CD4-positive, alpha-beta T cell (primary cell): ENCODE results near the gene MAST2. TPM values are rescaled to one million over a fixed set of nuclear protein-coding genes. Genes with fewer than 3 reads are reported as not detected.

Experiments used
- ATAC-seq: fragments of 200-7000 bp; cut with Tn5 transposase; one replicate; pipeline ENCODE4 v1.10.0; 2022; ENCODE audit warnings: mild to moderate bottlenecking; ENCODE audit not compliant: poor library complexity
- CTCF ChIA-PET: fragments of 350-600 bp; sonication (Branson Sonifier 250); formaldehyde crosslinking; loops from one replicate; lab custom pipeline; 2021; ENCODE audit warnings: antibody characterized with exemption, inconsistent platforms; lab: Charles Lee
- POLR2A ChIA-PET: fragments of 350-600 bp; sonication (Branson Sonifier 250); formaldehyde crosslinking; loops from one replicate; lab custom pipeline; 2021; ENCODE audit warnings: antibody characterized with exemption, inconsistent platforms; lab: Charles Lee
- DNase-seq, 14 experiments: peaks; one replicate each; pipeline ENCODE4 v3.0.0-alpha.2; 2013 to 2020; ENCODE audit warnings: mixed read lengths in 2 of 14
- H3K27ac ChIP-seq, 2 donors: one replicate each; pipeline versions ENCODE4 v1.5.1 to v1.7.0; 2013; ENCODE audit warnings: low read length in 2 of 2, low read depth in 1 of 2, mild to moderate bottlenecking in 1 of 2
- H3K27me3 ChIP-seq, 2 experiments: 1 replicate in 1 of 2; 2 replicates in 1 of 2; pipeline versions ENCODE4 v1.6.1 to v1.7.0; 2013; ENCODE audit warnings: low read length in 2 of 2, control low read depth in 1 of 2, mild to moderate bottlenecking in 1 of 2, moderate library complexity in 1 of 2; ENCODE audit not compliant: insufficient read depth in 2 of 2, control insufficient read depth in 1 of 2
- H3K36me3 ChIP-seq: one replicate; pipeline ENCODE4 v1.6.1; 2013; ENCODE audit warnings: low read length, control low read depth; ENCODE audit not compliant: insufficient read depth
- H3K4me1 ChIP-seq: one replicate; pipeline ENCODE4 v1.6.1; 2013; ENCODE audit warnings: low read length, control low read depth; ENCODE audit not compliant: insufficient read depth
- H3K4me3 ChIP-seq: one replicate; pipeline ENCODE4 v1.5.1; 2013; ENCODE audit warnings: mild to moderate bottlenecking, low read length, moderate library complexity
- H3K9me3 ChIP-seq, 2 experiments: 1 replicate in 1 of 2; 2 replicates in 1 of 2; pipeline versions ENCODE4 v1.6.1 to v1.7.0; 2013; ENCODE audit warnings: low read length in 2 of 2, mild to moderate bottlenecking in 2 of 2, control low read depth in 1 of 2, moderate library complexity in 1 of 2; ENCODE audit not compliant: control insufficient read depth in 1 of 2, insufficient read depth in 1 of 2
- H3K27ac Mint-ChIP-seq: one replicate; pipeline ENCODE4 v1.8.0; 2020; ENCODE audit warnings: mixed read lengths
- H3K27me3 Mint-ChIP-seq: one replicate; pipeline ENCODE4 v1.8.0; 2021; ENCODE audit warnings: mixed read lengths
- H3K36me3 Mint-ChIP-seq: one replicate; pipeline ENCODE4 v1.8.0; 2021; ENCODE audit warnings: low read depth, mixed read lengths
- H3K4me1 Mint-ChIP-seq: one replicate; pipeline ENCODE4 v1.8.0; 2021; ENCODE audit warnings: low read depth, mixed read lengths
- H3K4me3 Mint-ChIP-seq: one replicate; pipeline ENCODE4 v1.8.0; 2020; ENCODE audit warnings: mild to moderate bottlenecking, mixed read lengths
- H3K9me3 Mint-ChIP-seq: one replicate; pipeline ENCODE4 v1.8.0; 2020; ENCODE audit warnings: mixed read lengths
- CTCF ChIP-seq: fragments of 200-600 bp; IDR thresholded peaks from one replicate; pipeline ENCODE4 v1.8.0; 2022; ENCODE audit warnings: antibody characterized with exemption, mild to moderate bottlenecking
- intact Hi-C, 2 experiments: fragments of 100-400 bp; cut with DNase I in 1 of 2; cut with micrococcal nuclease in 1 of 2; formaldehyde crosslinking; loops; one replicate each; pipeline versions ENCODE4 v1.15.1 to v1.9.0; 2023 to 2025; cut with DNase I, micrococcal nuclease
- total RNA-seq, 174 experiments: library from RNA in 2 of 174; stranded (reverse) in 2 of 174; gene quantifications; one replicate each; pipeline ENCODE4 v1.2.3 and lab custom pipeline; 2021 to 2026

Gene MAST2
- total RNA-seq, 2 experiments from 2014 or later, result 5.7 to 6.5 TPM

GRCh38 chr1:45859221-45859620 is 55.8 kb downstream of the MAST2 start:
- no peak overlapping the region for H3K27ac ChIP-seq
- no peak for DNase-seq
- no peaks in the 10 kb centered on the region for H3K27me3 ChIP-seq
- intact Hi-C loops, result no loop called here
- no peak overlapping the region for H3K4me3 ChIP-seq
- Mint-ChIP-seq H3K27ac (no peak overlapping the region), H3K27me3 (no peaks in the 10 kb centered on the region), H3K36me3 (no peaks in the 10 kb centered on the region), H3K4me3 (no peak overlapping the region), H3K4me1 (peaks cover 7% of the 10 kb centered on the region), H3K9me3 (no peaks in the 10 kb centered on the region)
- ChIA-PET POLR2A (no interaction called here), CTCF (no interaction called here)
- H3K36me3 ChIP-seq, result no peaks in the 10 kb centered on the region
- no peaks in the 10 kb centered on the region for H3K9me3 ChIP-seq
- no peak for TF ChIP-seq CTCF
- no peaks in the 10 kb centered on the region for H3K4me1 ChIP-seq
- no peak for ATAC-seq

GRCh38 chr1:45862008-45862407 is 58.6 kb downstream of the MAST2 start:
- TF ChIP-seq CTCF, result no peak
- DNase-seq, result no peak
- H3K27ac ChIP-seq, result no peak overlapping the region
- H3K27me3 Mint-ChIP-seq, result no peaks in the 10 kb centered on the region
- H3K9me3 Mint-ChIP-seq, result no peaks in the 10 kb centered on the region
- H3K27ac Mint-ChIP-seq, result no peak overlapping the region
- no peaks in the 10 kb centered on the region for H3K4me1 ChIP-seq
- no peaks in the 10 kb centered on the region for H3K27me3 ChIP-seq
- POLR2A ChIA-PET, result no interaction called here
- intact Hi-C loops, result no loop called here
- H3K9me3 ChIP-seq, result no peaks in the 10 kb centered on the region
- CTCF ChIA-PET, result no interaction called here
- peaks cover 7% of the 10 kb centered on the region for H3K4me1 Mint-ChIP-seq
- no peaks in the 10 kb centered on the region for H3K36me3 Mint-ChIP-seq
- no peaks in the 10 kb centered on the region for H3K36me3 ChIP-seq
- H3K4me3 Mint-ChIP-seq, result no peak overlapping the region
- ATAC-seq, result no peak
- H3K4me3 ChIP-seq, result no peak overlapping the region

DNA sequence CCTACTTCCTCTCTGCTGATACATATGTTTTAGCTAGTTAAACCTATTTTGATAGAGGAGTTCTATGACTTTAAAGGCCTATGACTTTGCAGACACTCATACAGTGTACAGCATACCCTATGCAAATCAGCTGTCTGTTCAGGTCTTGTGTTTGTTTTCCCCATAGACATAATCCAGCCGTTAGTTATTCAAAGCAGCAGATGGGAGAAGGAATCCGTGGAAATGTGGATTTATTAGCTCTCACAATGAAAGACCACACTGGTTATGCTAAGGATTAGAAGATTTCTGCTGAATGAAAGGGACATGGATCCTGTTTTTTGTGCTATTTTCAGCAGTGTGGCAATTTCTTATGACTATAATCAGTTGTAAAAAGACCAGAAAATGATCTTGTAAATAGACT is 59.8 kb downstream of the MAST2 start:
- TF ChIP-seq CTCF, result no peak
- Mint-ChIP-seq H3K36me3 (no peaks in the 10 kb centered on the region), H3K4me1 (peaks cover 13% of the 10 kb centered on the region), H3K27ac (no peak overlapping the region), H3K27me3 (no peaks in the 10 kb centered on the region), H3K9me3 (no peaks in the 10 kb centered on the region), H3K4me3 (no peak overlapping the region)
- no peaks in the 10 kb centered on the region for H3K36me3 ChIP-seq
- no peaks in the 10 kb centered on the region for H3K4me1 ChIP-seq
- ATAC-seq (no peak), DNase-seq (no peak)
- ChIA-PET CTCF (interaction anchor here (0.9 kb wide), 1 partner anchor 9 kb away, joined by 3 read pairs; no protein-coding TSS in a partner anchor), POLR2A (no interaction called here)
- no peaks in the 10 kb centered on the region for H3K27me3 ChIP-seq
- no peak overlapping the region for H3K4me3 ChIP-seq
- no peak overlapping the region for H3K27ac ChIP-seq
- intact Hi-C loops, result no loop called here
- no peaks in the 10 kb centered on the region for H3K9me3 ChIP-seq
